Measurements from ENCODE around the gene GMPS.
"Not testable (repeated sequence)": the region's sequence is repeated elsewhere in the genome, so short reads cannot be mapped to it uniquely, and the experiment has no call there.

The GMPS gene

GRCh38 chr3:155870133-155870944, at the start of gene GMPS:
Gene GMPS, plus strand, starts transcription at chr3:155870650. Its CDS starts 221 bp downstream, at chr3:155870871.
- DNase-seq = peak; percentile 93

GRCh38 chr3:155828490-155829098, 41.9 kb upstream of the GMPS start:
- DNase-seq = not testable (repeated sequence)

- DNase-seq = no peak
Observed at GRCh38 chr3:155835341-155836071, 34.9 kb upstream of the GMPS start.

GRCh38 chr3:155843569-155843968, 26.9 kb upstream of the GMPS start:
- DNase-seq = no peak

- DNase-seq = no peak
Observed at GRCh38 chr3:155846119-155846518, 24.3 kb upstream of the GMPS start.

GRCh38 chr3:155847993-155848392, 22.5 kb upstream of the GMPS start:
- DNase-seq = no peak

GRCh38 chr3:155849404-155849803, 21.0 kb upstream of the GMPS start:
- not testable (repeated sequence) for DNase-seq

GRCh38 chr3:155852341-155852740, 18.1 kb upstream of the GMPS start:
- DNase-seq = no peak

GRCh38 chr3:155853214-155854140, 17.0 kb upstream of the GMPS start:
- peak; percentile 19 for DNase-seq

- DNase-seq = peak; percentile 98
Observed at GRCh38 chr3:155854141-155854940, 16.1 kb upstream of the GMPS start, which contains the start of gene SLC33A1. Gene SLC33A1, minus strand, starts transcription at chr3:155854427. Its CDS starts 430 bp downstream, at chr3:155853997.

- DNase-seq = no peak
Observed at GRCh38 chr3:155859859-155860258, 10.6 kb upstream of the GMPS start.

- DNase-seq = not testable (repeated sequence)
Observed at GRCh38 chr3:155860424-155860823, 10.0 kb upstream of the GMPS start.

- DNase-seq = no peak
Observed at GRCh38 chr3:155861476-155862183, 8.8 kb upstream of the GMPS start.

GRCh38 chr3:155862290-155862982, 8.0 kb upstream of the GMPS start:
- peak; percentile 49 for DNase-seq

GRCh38 chr3:155863072-155863784, 7.2 kb upstream of the GMPS start:
- no peak for DNase-seq

GRCh38 chr3:155869691-155870090, 759 bp upstream of the GMPS start:
- no peak for DNase-seq

GRCh38 chr3:155870945-155871745, 695 bp downstream of the GMPS start:
- DNase-seq = peak; percentile 37

GRCh38 chr3:155871746-155872158, 1.3 kb downstream of the GMPS start:
- DNase-seq = no peak

Data from activated gamma-delta T cell treated with Interleukin-2 at 50 U/mL for 16 hours (primary cell).